Tibial nerve (tissue), 4 donors: Measurements from ENCODE around the gene EXT2. TPM values are rescaled to one million over a fixed set of nuclear protein-coding genes. Genes with fewer than 3 reads are reported as not detected.

ENCODE experiments used
- DNase-seq, 2 donors: peaks; one replicate each; pipeline ENCODE4 v3.0.0-alpha.2; 2019; ENCODE audit warnings: low spot score in 2 of 2
- H3K27ac ChIP-seq, 4 donors: fragments of 200-600 bp; sonication (generic) in 3 of 4; one replicate each; pipeline ENCODE4 v1.5.1; 2017 to 2019; ENCODE audit warnings: mild to moderate bottlenecking in 1 of 4
- H3K27me3 ChIP-seq, 2 donors: fragments of 200-600 bp; sonication (generic) in 1 of 2; one replicate each; pipeline versions ENCODE4 v1.5.1 to v1.6.0; 2017 to 2019
- H3K36me3 ChIP-seq, 3 donors: fragments of 200-600 bp; sonication (generic); one replicate each; pipeline ENCODE4 v1.5.1; 2018 to 2019
- H3K4me1 ChIP-seq, 4 donors: fragments of 200-600 bp; sonication (generic) in 3 of 4; one replicate each; pipeline ENCODE4 v1.5.1; 2017 to 2019
- H3K4me3 ChIP-seq, 4 donors: fragments of 200-600 bp; sonication (generic) in 3 of 4; one replicate each; pipeline ENCODE4 v1.5.1; 2017 to 2019; ENCODE audit warnings: mild to moderate bottlenecking in 1 of 4, moderate library complexity in 1 of 4
- H3K9me3 ChIP-seq, 4 donors: fragments of 200-600 bp; sonication (generic) in 3 of 4; one replicate each; pipeline ENCODE4 v1.5.1; 2017 to 2019
- EP300 ChIP-seq, 2 donors: sonication (generic); formaldehyde crosslinking; IDR thresholded peaks; one replicate each; pipeline ENCODE4 v1.6.1; 2017; ENCODE audit warnings: antibody characterized with exemption in 2 of 2, mild to moderate bottlenecking in 1 of 2
- POLR2A ChIP-seq, 2 donors: fragments of 450-650 bp; IDR thresholded peaks; one replicate each; pipeline ENCODE4 v1.6.1; 2017; ENCODE audit warnings: antibody characterized with exemption in 2 of 2, mild to moderate bottlenecking in 2 of 2, moderate library complexity in 2 of 2
- WGBS, 2 donors: methylation state at CpG; one replicate each; pipeline ENCODE4 v1.1.5; 2018; 5-methylcytosine and 5-hydroxymethylcytosine counted together
- total RNA-seq, 4 donors: library from RNA; depleted of rRNA; stranded (reverse); fragments of >200 nt; gene quantifications; one replicate each; pipeline ENCODE4 v1.1.0, GENCODE V29; 2016
- TF ChIP-seq, protein P1 (sequence below), 5 experiments: fragments of 200-600 bp in 3 of 5; fragments of 450-650 bp in 2 of 5; sonication (generic) in 3 of 5; IDR thresholded peaks; one replicate each; pipeline ENCODE4 v1.5.1; 2016 to 2019; ENCODE audit warnings: antibody characterized with exemption in 5 of 5, mild to moderate bottlenecking in 3 of 5, moderate library complexity in 2 of 5

EXT2 gene
- 10 to 100 TPM; 69.3 to 80.0 (median 73.1) TPM for total RNA-seq

DNA sequence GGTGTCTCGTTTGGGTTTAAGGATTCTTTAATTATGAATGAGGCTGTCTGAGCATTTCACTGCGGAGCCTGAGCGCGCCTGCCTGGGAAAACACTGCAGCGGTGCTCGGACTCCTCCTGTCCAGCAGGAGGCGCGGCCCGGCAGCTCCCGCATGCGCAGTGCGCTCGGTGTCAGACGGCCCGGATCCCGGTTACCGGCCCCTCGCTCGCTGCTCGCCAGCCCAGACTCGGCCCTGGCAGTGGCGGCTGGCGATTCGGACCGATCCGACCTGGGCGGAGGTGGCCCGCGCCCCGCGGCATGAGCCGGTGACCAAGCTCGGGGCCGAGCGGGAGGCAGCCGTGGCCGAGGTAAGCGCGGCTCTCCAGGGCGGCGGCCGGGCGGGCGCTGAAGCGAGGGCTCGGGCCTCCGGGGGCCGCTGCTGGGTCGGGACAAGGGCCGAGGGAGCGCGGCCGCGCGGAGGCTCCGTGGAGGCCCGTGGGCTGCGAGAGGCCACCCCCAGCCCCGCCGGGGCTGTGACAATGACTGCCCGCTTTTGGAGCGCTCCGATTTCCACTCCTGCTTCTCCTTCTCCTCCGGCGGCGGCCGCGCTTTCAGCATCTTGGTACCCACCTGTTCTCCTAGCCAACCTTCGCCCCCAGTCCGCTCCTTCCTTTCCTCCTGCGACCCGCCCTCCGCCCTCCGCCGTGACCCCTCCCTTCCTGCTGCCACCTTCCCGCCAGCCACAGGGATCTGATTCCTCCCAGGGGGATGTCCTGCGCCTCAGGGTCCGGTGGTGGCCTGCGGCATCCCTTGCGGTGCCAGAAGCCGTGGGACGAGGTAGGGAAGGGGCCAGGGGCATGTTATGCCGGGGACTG lies at the start of gene EXT2:
TSS of gene EXT2 (plus strand) at position 173 of the 854 bp plus-strand sequence. CDS start 12,035 bp downstream, outside the sequence.
- WGBS, 2 donors, result 0 to 1% methylated on average over 54 to 58 of the region's 83 CpGs
- H3K36me3 ChIP-seq, result peaks cover 0 to 15% (median 0%) of the 10 kb centered on the region in 3 donors
- peak within 1 kb of the TSS; percentile 78 to 99 (median 87) for H3K4me3 ChIP-seq
- peaks cover 0 to 34% (median 8%) of the 10 kb centered on the region in 4 donors for H3K4me1 ChIP-seq
- peak in 1 of 2 donors; percentile 67 for TF ChIP-seq EP300 (IDR thresholded peaks at IDR 0.05)
- TF ChIP-seq POLR2A (IDR thresholded peaks at IDR 0.05), result peak; percentile 29 to 59
- TF ChIP-seq, protein P1, sequence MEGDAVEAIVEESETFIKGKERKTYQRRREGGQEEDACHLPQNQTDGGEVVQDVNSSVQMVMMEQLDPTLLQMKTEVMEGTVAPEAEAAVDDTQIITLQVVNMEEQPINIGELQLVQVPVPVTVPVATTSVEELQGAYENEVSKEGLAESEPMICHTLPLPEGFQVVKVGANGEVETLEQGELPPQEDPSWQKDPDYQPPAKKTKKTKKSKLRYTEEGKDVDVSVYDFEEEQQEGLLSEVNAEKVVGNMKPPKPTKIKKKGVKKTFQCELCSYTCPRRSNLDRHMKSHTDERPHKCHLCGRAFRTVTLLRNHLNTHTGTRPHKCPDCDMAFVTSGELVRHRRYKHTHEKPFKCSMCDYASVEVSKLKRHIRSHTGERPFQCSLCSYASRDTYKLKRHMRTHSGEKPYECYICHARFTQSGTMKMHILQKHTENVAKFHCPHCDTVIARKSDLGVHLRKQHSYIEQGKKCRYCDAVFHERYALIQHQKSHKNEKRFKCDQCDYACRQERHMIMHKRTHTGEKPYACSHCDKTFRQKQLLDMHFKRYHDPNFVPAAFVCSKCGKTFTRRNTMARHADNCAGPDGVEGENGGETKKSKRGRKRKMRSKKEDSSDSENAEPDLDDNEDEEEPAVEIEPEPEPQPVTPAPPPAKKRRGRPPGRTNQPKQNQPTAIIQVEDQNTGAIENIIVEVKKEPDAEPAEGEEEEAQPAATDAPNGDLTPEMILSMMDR (IDR thresholded peaks at IDR 0.05), result peak; percentile 82 to 98 (median 91)
- H3K27me3 ChIP-seq, result no peaks in the 10 kb centered on the region
- peak within 1 kb of the TSS in 3 of 4 donors; percentile 70 to 87 (median 75) for H3K27ac ChIP-seq
- no peaks in the 10 kb centered on the region for H3K9me3 ChIP-seq
- peak; percentile 72 for DNase-seq

DNA sequence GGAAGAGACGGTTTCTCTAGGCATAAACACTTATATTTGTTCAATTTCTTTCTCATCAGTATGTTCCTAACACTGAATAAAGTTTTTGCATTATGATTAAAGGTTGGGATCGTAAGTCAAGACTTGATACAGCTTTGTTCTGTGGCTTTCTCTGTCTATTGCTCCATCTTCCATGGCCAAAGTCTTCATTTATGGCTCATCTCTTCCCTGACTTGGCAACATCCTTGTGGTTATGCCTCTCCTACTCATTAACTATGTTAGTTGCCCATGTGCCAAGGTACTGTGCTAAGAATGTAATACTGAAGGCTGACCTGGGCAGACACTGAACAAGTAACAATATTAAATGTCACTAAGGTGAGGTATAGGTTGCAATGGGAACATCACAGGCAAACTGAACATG lies 49.3 kb upstream of the EXT2 start:
- Histone ChIP-seq H3K9me3 (peaks cover 0 to 2% (median 0%) of the 10 kb centered on the region in 4 donors), H3K4me3 (no peak overlapping the region), H3K36me3 (no peaks in the 10 kb centered on the region), H3K27me3 (no peaks in the 10 kb centered on the region), H3K4me1 (no peaks in the 10 kb centered on the region), H3K27ac (no peak overlapping the region)
- DNase-seq, result no peak
- TF ChIP-seq, protein P1 (IDR thresholded peaks at IDR 0.05), result no peak
- no peak for TF ChIP-seq POLR2A (IDR thresholded peaks at IDR 0.05)
- TF ChIP-seq EP300 (IDR thresholded peaks at IDR 0.05), result no peak
- 83 to 84% methylated on average over 2 of the region's 2 CpGs for WGBS, 2 donors

DNA sequence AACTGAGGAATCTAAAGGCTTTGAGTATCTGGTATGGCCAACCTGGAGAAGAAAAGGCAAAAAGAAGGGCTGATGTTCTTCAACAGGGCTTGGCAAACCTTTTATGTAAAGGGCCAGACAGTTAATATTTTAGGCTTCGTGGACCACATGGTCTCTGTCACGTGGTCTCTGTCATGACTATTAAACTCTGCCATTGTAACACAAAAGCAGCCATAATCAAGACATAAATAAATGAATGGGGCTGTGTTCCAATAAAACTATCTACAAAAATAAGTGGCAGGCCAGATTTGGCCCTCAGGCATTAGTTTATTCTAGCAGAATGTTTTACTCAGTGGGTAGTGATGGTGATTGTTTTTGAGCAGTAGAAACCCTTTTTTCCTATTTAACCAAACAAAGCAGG lies 48.2 kb upstream of the EXT2 start:
- H3K27ac ChIP-seq, result no peak overlapping the region
- H3K9me3 ChIP-seq, result no peaks in the 10 kb centered on the region
- H3K4me3 ChIP-seq, result no peak overlapping the region
- no peak for DNase-seq
- WGBS, 2 donors, result 31 to 43% methylated on average over 2 of the region's 2 CpGs
- no peak for TF ChIP-seq EP300 (IDR thresholded peaks at IDR 0.05)
- no peak for TF ChIP-seq POLR2A (IDR thresholded peaks at IDR 0.05)
- TF ChIP-seq, protein P1 (IDR thresholded peaks at IDR 0.05), result no peak
- H3K4me1 ChIP-seq, result no peaks in the 10 kb centered on the region
- H3K27me3 ChIP-seq, result no peaks in the 10 kb centered on the region
- H3K36me3 ChIP-seq, result no peaks in the 10 kb centered on the region

DNA sequence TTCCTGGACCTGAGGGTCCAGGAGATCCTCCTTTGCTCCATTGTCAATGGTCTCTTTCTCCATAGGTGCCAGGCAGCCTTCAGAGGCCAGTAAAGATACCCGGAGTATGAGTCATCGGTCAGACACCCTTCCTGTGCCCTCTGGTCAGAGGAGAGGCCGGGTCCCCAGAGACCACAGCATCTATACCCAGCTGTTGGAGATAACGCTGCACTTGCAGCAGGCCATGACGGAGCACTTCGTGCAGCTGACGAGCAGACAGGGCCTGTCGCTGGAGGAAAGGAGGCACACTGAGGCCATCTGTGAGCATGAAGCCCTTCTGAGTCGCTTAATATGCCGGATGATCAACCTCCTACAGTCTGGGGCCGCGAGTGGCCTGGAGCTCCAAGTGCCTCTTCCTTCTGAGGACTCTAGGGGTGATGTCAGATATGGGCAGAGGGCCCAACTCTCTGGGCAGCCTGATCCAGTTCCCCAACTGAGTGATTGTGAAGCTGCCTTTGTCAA lies 47.5 kb upstream of the EXT2 start, which contains the start of gene ACCSL:
TSS of gene ACCSL (plus strand) at position 51 of the 501 bp plus-strand sequence. CDS start at position 107, 56 bp downstream.
- TF ChIP-seq EP300 (IDR thresholded peaks at IDR 0.05) (no peak), POLR2A (IDR thresholded peaks at IDR 0.05) (no peak)
- TF ChIP-seq, protein P1 (IDR thresholded peaks at IDR 0.05), result no peak
- 89 to 91% methylated on average over 10 to 12 of the region's 12 CpGs for WGBS, 2 donors
- H3K4me1 ChIP-seq, result no peaks in the 10 kb centered on the region
- H3K27me3 ChIP-seq, result no peaks in the 10 kb centered on the region
- no peaks in the 10 kb centered on the region for H3K9me3 ChIP-seq
- H3K4me3 ChIP-seq, result no peak within 1 kb of the TSS
- no peak for DNase-seq
- H3K36me3 ChIP-seq, result no peaks in the 10 kb centered on the region
- no peak within 1 kb of the TSS for H3K27ac ChIP-seq

DNA sequence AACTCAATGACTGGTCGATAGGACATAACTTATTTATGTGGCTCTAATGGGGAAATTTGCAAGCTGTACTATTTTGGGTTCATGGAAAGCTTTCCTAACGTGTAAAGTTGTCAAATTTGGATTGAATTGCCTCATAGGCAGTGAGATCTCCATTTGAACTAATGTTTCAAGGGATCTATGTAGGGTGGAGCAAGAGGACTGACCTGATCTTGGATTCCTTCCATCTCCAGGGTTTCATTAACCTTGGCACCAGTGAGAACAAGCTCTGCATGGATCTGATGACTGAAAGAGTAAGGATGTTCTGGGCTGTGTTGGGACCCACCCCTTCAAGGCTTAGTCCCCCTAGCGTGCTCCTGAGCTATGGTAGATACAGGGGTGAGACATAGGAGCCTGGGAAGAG lies 45.6 kb upstream of the EXT2 start:
- H3K27ac ChIP-seq, result no peak overlapping the region
- no peaks in the 10 kb centered on the region for H3K36me3 ChIP-seq
- TF ChIP-seq POLR2A (IDR thresholded peaks at IDR 0.05) (no peak), EP300 (IDR thresholded peaks at IDR 0.05) (no peak)
- TF ChIP-seq, protein P1 (IDR thresholded peaks at IDR 0.05), result no peak
- no peak for DNase-seq
- no peaks in the 10 kb centered on the region for H3K9me3 ChIP-seq
- H3K4me1 ChIP-seq, result no peaks in the 10 kb centered on the region
- H3K4me3 ChIP-seq, result no peak overlapping the region
- 73 to 83% methylated on average over 3 of the region's 3 CpGs for WGBS, 2 donors
- no peaks in the 10 kb centered on the region for H3K27me3 ChIP-seq
